K562 (cell line): ENCODE measurements around the gene TAX1BP1. TPM values are rescaled to one million over a fixed set of nuclear protein-coding genes. Genes with fewer than 3 reads are reported as not detected.

ENCODE experiments used
- DPF2 ChIP-seq: fragments of 450-650 bp; IDR thresholded peaks from 2 replicates; pipeline ENCODE4 v1.6.1; 2016
- E2F5 ChIP-seq: sonication (generic); formaldehyde crosslinking; IDR thresholded peaks from 2 replicates; pipeline ENCODE4 v1.8.0; 2022; ENCODE audit warnings: mild to moderate bottlenecking, missing genetic modification reagents
- LEF1 ChIP-seq: fragments of 450-650 bp; IDR thresholded peaks from 2 replicates; pipeline ENCODE4 v1.6.1; 2016; ENCODE audit warnings: mild to moderate bottlenecking
- REST ChIP-seq, 2 experiments: fragments of 450-650 bp; formaldehyde crosslinking in 1 of 2; IDR thresholded peaks; 2 replicates each; pipeline versions ENCODE4 v1.4.0 to v1.6.1; 2014 to 2020; ENCODE audit warnings: mild to moderate bottlenecking in 2 of 2, borderline replicate concordance in 1 of 2, low read depth in 1 of 2
- SMAD2 ChIP-seq: fragments of 150-350 bp; IDR thresholded peaks from 2 replicates; pipeline ENCODE4 v1.6.1; 2014; ENCODE audit warnings: low read depth, mild to moderate bottlenecking, low read length
- SMARCA4 ChIP-seq: fragments of 450-650 bp; IDR thresholded peaks from 2 replicates; pipeline ENCODE4 v1.6.1; 2016
- SMARCC2 ChIP-seq: fragments of 450-650 bp; IDR thresholded peaks from 2 replicates; pipeline ENCODE4 v1.6.1; 2017; ENCODE audit warnings: antibody characterized with exemption, moderate library complexity, mild to moderate bottlenecking, low read depth
- TAF1 ChIP-seq: IDR thresholded peaks from 2 replicates; pipeline ENCODE4 v1.6.1; 2011; ENCODE audit warnings: mild to moderate bottlenecking, low read length, moderate library complexity; ENCODE audit not compliant: insufficient read depth, control insufficient read depth, severe bottlenecking; ENCODE audit errors: extremely low read depth
- TOE1 ChIP-seq, 2 experiments: fragments of 450-650 bp in 1 of 2; sonication (generic) in 1 of 2; formaldehyde crosslinking in 1 of 2; IDR thresholded peaks; 2 replicates each; pipeline versions ENCODE4 v1.7.1 to v1.8.0; 2016 to 2022; ENCODE audit warnings: borderline replicate concordance in 2 of 2, mild to moderate bottlenecking in 2 of 2, antibody characterized with exemption in 1 of 2, inconsistent platforms in 1 of 2, low read depth in 1 of 2, missing genetic modification reagents in 1 of 2, moderate library complexity in 1 of 2
- ZNF75A ChIP-seq: fragments of 450-650 bp; formaldehyde crosslinking; IDR thresholded peaks from 2 replicates; pipeline ENCODE4 v1.4.0; 2020; ENCODE audit warnings: mild to moderate bottlenecking
- polyA plus RNA-seq, 8 experiments: library from polyadenylated mRNA; depleted of rRNA in 4 of 8; stranded (reverse) in 5 of 8; unstranded in 3 of 8; fragments of >200 nt; fragmentation: Nextera tagmentation in 2 of 8; fragmentation: Illumina TruSeq in 1 of 8; extraction: Ambion mirVana in 2 of 8; extraction: Trizol in 1 of 8; gene quantifications; 2 replicates each; pipeline versions ENCODE4 v1.2.1 to v1.2.3, GENCODE V29; 2011 to 2014; ENCODE audit warnings: inconsistent platforms in 1 of 8, missing spikeins in 1 of 8
- total RNA-seq, 7 experiments: library from RNA; depleted of rRNA in 6 of 7; stranded (reverse); fragments of >200 nt in 6 of 7; fragmentation: Illumina TruSeq in 2 of 7; extraction: Trizol in 2 of 7; gene quantifications; 2 replicates each; pipeline versions ENCODE4 v1.2.1 to v1.2.3, GENCODE V29; 2011 to 2021; ENCODE audit warnings: low replicate concordance in 1 of 7
- TF ChIP-seq, protein P1 (sequence below): sonication (generic); formaldehyde crosslinking; IDR thresholded peaks from 2 replicates; pipeline ENCODE4 v1.8.1; 2023; ENCODE audit warnings: missing genetic modification reagents, mild to moderate bottlenecking, borderline replicate concordance

The TAX1BP1 gene
- total and polyA plus RNA-seq, 9 of the 15 experiments (the other 6 are each of a cell fraction or from before 2014, with no cell fraction given), result 49.0 to 119 (median 75.9) TPM

GRCh38 chr7:27739301-27739908 lies 557 bp upstream of the TAX1BP1 start (continued):
- peak; percentile 30; the same call in 1 of the 2 replicates for TF ChIP-seq REST (IDR thresholded peaks at IDR 0.05; ENCODE audit: borderline replicate concordance)
- no peak for TF ChIP-seq REST (CRISPR knock-in tag; IDR thresholded peaks at IDR 0.05; ENCODE audit: low read depth)
- TF ChIP-seq SMARCC2, result 0 out of 2 replicates have a peak, but pooled peaks have one; percentile 36
- TF ChIP-seq ZNF75A, result no peak
- no peak for TF ChIP-seq E2F5 (CRISPR knock-in tag)
- peak; percentile 48 for TF ChIP-seq LEF1
- TF ChIP-seq, protein P1, sequence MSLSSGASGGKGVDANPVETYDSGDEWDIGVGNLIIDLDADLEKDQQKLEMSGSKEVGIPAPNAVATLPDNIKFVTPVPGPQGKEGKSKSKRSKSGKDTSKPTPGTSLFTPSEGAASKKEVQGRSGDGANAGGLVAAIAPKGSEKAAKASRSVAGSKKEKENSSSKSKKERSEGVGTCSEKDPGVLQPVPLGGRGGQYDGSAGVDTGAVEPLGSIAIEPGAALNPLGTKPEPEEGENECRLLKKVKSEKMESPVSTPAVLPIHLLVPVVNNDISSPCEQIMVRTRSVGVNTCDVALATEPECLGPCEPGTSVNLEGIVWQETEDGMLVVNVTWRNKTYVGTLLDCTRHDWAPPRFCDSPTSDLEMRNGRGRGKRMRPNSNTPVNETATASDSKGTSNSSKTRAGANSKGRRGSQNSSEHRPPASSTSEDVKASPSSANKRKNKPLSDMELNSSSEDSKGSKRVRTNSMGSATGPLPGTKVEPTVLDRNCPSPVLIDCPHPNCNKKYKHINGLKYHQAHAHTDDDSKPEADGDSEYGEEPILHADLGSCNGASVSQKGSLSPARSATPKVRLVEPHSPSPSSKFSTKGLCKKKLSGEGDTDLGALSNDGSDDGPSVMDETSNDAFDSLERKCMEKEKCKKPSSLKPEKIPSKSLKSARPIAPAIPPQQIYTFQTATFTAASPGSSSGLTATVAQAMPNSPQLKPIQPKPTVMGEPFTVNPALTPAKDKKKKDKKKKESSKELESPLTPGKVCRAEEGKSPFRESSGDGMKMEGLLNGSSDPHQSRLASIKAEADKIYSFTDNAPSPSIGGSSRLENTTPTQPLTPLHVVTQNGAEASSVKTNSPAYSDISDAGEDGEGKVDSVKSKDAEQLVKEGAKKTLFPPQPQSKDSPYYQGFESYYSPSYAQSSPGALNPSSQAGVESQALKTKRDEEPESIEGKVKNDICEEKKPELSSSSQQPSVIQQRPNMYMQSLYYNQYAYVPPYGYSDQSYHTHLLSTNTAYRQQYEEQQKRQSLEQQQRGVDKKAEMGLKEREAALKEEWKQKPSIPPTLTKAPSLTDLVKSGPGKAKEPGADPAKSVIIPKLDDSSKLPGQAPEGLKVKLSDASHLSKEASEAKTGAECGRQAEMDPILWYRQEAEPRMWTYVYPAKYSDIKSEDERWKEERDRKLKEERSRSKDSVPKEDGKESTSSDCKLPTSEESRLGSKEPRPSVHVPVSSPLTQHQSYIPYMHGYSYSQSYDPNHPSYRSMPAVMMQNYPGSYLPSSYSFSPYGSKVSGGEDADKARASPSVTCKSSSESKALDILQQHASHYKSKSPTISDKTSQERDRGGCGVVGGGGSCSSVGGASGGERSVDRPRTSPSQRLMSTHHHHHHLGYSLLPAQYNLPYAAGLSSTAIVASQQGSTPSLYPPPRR (CRISPR knock-in tag), result 0 out of 2 replicates have a peak, but pooled peaks have one; percentile 30
- peak; percentile 52; the same call in 1 of the 2 replicates for TF ChIP-seq DPF2
- no peak for TF ChIP-seq TOE1 (IDR thresholded peaks at IDR 0.05; ENCODE audit: borderline replicate concordance)
- TF ChIP-seq TOE1 (CRISPR knock-in tag; IDR thresholded peaks at IDR 0.05; ENCODE audit: borderline replicate concordance, low read depth), result no peak
- TF ChIP-seq SMARCA4, result peak; percentile 56; the same call in 1 of the 2 replicates
- no peak for TF ChIP-seq TAF1
- TF ChIP-seq SMAD2, result no peak
